ENCODE results near the gene UNC5CL. TPM values are rescaled to one million over a fixed set of nuclear protein-coding genes. Genes with fewer than 3 reads are reported as not detected.

The UNC5CL gene
- total RNA-seq, 1 experiment from 2014 or later, result 0.81 TPM

DNA sequence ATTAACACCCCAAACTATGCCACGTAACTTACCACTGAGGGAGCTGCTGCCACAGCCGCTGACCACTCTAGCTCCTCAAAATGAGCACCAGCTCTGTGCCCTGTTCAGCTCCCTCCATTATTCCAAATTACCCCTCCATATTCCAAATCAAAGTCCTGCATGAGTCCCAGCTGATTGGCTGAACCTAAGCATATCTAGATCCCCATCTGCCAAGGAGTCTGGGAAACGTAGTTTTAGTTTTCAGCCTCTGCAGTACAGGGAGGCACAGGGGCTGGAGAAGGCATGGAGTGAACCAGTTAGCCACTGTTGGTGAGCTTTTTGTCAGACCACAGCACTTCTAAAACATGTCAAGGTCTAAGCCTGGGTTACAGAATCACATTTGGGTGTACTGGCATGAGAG, 15.9 kb downstream of the UNC5CL start:
- H3K27ac ChIP-seq (ENCODE audit: insufficient read length, low read depth, low read length), result no peak overlapping the region
- no peaks in the 10 kb centered on the region for H3K27me3 ChIP-seq (ENCODE audit: insufficient read depth, low read length)
- H3K14ac ChIP-seq (ENCODE audit: insufficient read depth, low read length), result no peak overlapping the region
- H3K79me2 ChIP-seq (ENCODE audit: insufficient read depth, low read length), result no peaks in the 10 kb centered on the region
- H2BK12ac ChIP-seq (ENCODE audit: insufficient read length, low read depth, low read length), result no peak overlapping the region
- no peaks in the 10 kb centered on the region for H4K20me1 ChIP-seq (ENCODE audit: control insufficient read depth, insufficient read depth, insufficient read length)
- H3K23ac ChIP-seq (ENCODE audit: insufficient read length, low read depth, low read length), result no peak overlapping the region
- TF ChIP-seq, protein P1, sequence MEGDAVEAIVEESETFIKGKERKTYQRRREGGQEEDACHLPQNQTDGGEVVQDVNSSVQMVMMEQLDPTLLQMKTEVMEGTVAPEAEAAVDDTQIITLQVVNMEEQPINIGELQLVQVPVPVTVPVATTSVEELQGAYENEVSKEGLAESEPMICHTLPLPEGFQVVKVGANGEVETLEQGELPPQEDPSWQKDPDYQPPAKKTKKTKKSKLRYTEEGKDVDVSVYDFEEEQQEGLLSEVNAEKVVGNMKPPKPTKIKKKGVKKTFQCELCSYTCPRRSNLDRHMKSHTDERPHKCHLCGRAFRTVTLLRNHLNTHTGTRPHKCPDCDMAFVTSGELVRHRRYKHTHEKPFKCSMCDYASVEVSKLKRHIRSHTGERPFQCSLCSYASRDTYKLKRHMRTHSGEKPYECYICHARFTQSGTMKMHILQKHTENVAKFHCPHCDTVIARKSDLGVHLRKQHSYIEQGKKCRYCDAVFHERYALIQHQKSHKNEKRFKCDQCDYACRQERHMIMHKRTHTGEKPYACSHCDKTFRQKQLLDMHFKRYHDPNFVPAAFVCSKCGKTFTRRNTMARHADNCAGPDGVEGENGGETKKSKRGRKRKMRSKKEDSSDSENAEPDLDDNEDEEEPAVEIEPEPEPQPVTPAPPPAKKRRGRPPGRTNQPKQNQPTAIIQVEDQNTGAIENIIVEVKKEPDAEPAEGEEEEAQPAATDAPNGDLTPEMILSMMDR (conservative IDR thresholded peaks at IDR 0.05), result no peak
- H4K91ac ChIP-seq (ENCODE audit: insufficient read length, low read depth, low read length), result no peak overlapping the region
- no peak for DNase-seq
- no peak overlapping the region for H2AFZ ChIP-seq (ENCODE audit: low read length)
- H3K4me3 Mint-ChIP-seq, result no peak overlapping the region
- no peak overlapping the region for H2BK20ac ChIP-seq (ENCODE audit: low read depth, low read length, poor library complexity, severe bottlenecking)
- no peak overlapping the region for H3K4ac ChIP-seq (ENCODE audit: low read depth, low read length)
- no peaks in the 10 kb centered on the region for H3K9me3 Mint-ChIP-seq
- peaks cover 13 to 14% of the 10 kb centered on the region in 2 experiments for H3K4me1 Mint-ChIP-seq
- H3K4me1 ChIP-seq (ENCODE audit: insufficient read depth, low read length), result no peaks in the 10 kb centered on the region; the same call in 1 of the 2 replicates
- 0 out of 7 replicates have a peak, but pooled peaks cover 0 to 4% (median 0%) of the 10 kb centered on the region in 3 experiments for H3K36me3 Mint-ChIP-seq (ENCODE audit: insufficient read depth in 1 of 3, low read depth in 3 of 3)
- no peak overlapping the region for H2BK15ac ChIP-seq (ENCODE audit: low read depth, low read length)
- no peak overlapping the region for H4K8ac ChIP-seq (replicated peaks; ENCODE audit: insufficient read length, low read depth, low read length)
- no peak overlapping the region for H2BK5ac ChIP-seq (ENCODE audit: insufficient read length, low read length)
- no peak overlapping the region for H3K9ac ChIP-seq (ENCODE audit: extremely low read depth, insufficient read length, low read length)
- H3T11ph ChIP-seq (ENCODE audit: low read length), result no peak overlapping the region
- H2AK5ac ChIP-seq (ENCODE audit: insufficient read length, low read length), result no peak overlapping the region
- H3K79me1 ChIP-seq (ENCODE audit: insufficient read depth, low read depth, low read length, poor library complexity, severe bottlenecking), result no peaks in the 10 kb centered on the region
- H3K9me3 ChIP-seq (ENCODE audit: control insufficient read depth, low read depth, low read length), result no peaks in the 10 kb centered on the region
- H3K27ac Mint-ChIP-seq, result no peak overlapping the region
- peaks cover 4% of the 10 kb centered on the region for H3K23me2 ChIP-seq (ENCODE audit: insufficient read length, low read depth, low read length, poor library complexity, severe bottlenecking)
- H2BK120ac ChIP-seq (ENCODE audit: low read depth, low read length, poor library complexity, severe bottlenecking), result no peak overlapping the region
- H3K4me2 ChIP-seq (ENCODE audit: insufficient read depth, insufficient read length, low read length), result no peak overlapping the region
- H4K5ac ChIP-seq (ENCODE audit: insufficient read length, low read depth, low read length), result no peak overlapping the region
- no CpG with 5 or more reads among the region's 3 CpGs for WGBS (ENCODE audit: extremely low coverage, insufficient read length, low lambda C conversion rate)
- no peaks in the 10 kb centered on the region; the same call in 1 of the 2 replicates for H3K27me3 Mint-ChIP-seq (ENCODE audit: low read depth)
- no peak overlapping the region for H3K56ac ChIP-seq (ENCODE audit: insufficient read length, low read depth, low read length)
- no peak overlapping the region for H3K18ac ChIP-seq (ENCODE audit: insufficient read length, low read depth, low read length)
